HCT116 (cell line): ENCODE data around the gene OXGR1. TPM values are rescaled to one million over a fixed set of nuclear protein-coding genes. Genes with fewer than 3 reads are reported as not detected.
A peak's percentile ranks its signal among the peaks of the same experiment; 100 is the strongest.

ENCODE experiments used
- ATAC-seq: fragments of 200-7000 bp; cut with Tn5 transposase; 2 replicates; pipeline ENCODE4 v1.9.1; 2020; ENCODE audit warnings: mild to moderate bottlenecking, moderate library complexity
- BruUV-seq: library from RNA; stranded (reverse); fragments of 400-500 nt; replicated peaks from 2 replicates; lab custom pipeline; 2021; lab: Mats Ljungman, UMichigan
- CTCF ChIA-PET: fragments of 300-600 bp; sonication (Branson Sonifier 250); formaldehyde crosslinking; loops from one replicate; lab custom pipeline; 2021; ENCODE audit warnings: antibody characterized with exemption; lab: Charles Lee
- POLR2A ChIA-PET: fragments of 300-600, 350-600 bp; sonication (Branson Sonifier 250); formaldehyde crosslinking; loops from one replicate; lab custom pipeline; 2021; ENCODE audit warnings: antibody characterized with exemption; lab: Charles Lee
- RAD21 ChIA-PET, 2 experiments: fragments of 300-600 bp; sonication (Branson Sonifier 250); formaldehyde crosslinking; loops; one replicate each; lab custom pipeline; 2023; ENCODE audit warnings: low total read pairs in 2 of 2; ENCODE audit not compliant: uncharacterized antibody in 2 of 2, unreplicated experiment in 2 of 2, low non-redundant PET in 1 of 2; lab: Charles Lee
- DNase-seq: peaks from one replicate; pipeline ENCODE4 v3.0.0-alpha.2; 2010; ENCODE audit warnings: low read depth, low spot score
- H2AFZ ChIP-seq: fragments of 200-600 bp; shearing (Covaris generic), sonication (generic); 2 replicates; pipeline ENCODE4 v1.6.1; 2017; ENCODE audit warnings: low read depth, mixed run types, mixed read lengths, antibody characterized with exemption, low read length; ENCODE audit not compliant: poor library complexity, severe bottlenecking
- H3K27ac ChIP-seq: 2 replicates; pipeline ENCODE4 v1.5.1; 2012; ENCODE audit warnings: low read depth, low read length
- H3K27me3 ChIP-seq: fragments of 200-600 bp; sonication (generic); 2 replicates; pipeline ENCODE4 v1.6.1; 2016; ENCODE audit warnings: mixed run types, low read length, mixed read lengths; ENCODE audit not compliant: insufficient read depth
- H3K36me3 ChIP-seq, 2 experiments: fragments of 200-500 bp in 1 of 2; fragments of 200-600 bp in 1 of 2; sonication (Bioruptor generic) in 1 of 2; sonication (generic) in 1 of 2; 2 replicates each; pipeline versions ENCODE4 v1.5.1 to v1.6.1; 2014 to 2016; ENCODE audit warnings: low read length in 2 of 2, inconsistent platforms in 1 of 2, mixed read lengths in 1 of 2, mixed run types in 1 of 2; ENCODE audit not compliant: insufficient read depth in 2 of 2, control insufficient read depth in 1 of 2
- H3K4me1 ChIP-seq, 2 experiments: fragments of 200-600 bp in 1 of 2; sonication (generic) in 1 of 2; 2 replicates each; pipeline versions ENCODE4 v1.5.1 to v1.6.1; 2012 to 2017; ENCODE audit warnings: low read length in 2 of 2, inconsistent platforms in 1 of 2, mild to moderate bottlenecking in 1 of 2, mixed read lengths in 1 of 2, mixed run types in 1 of 2, moderate library complexity in 1 of 2; ENCODE audit not compliant: insufficient read depth in 2 of 2, control insufficient read depth in 1 of 2
- H3K4me2 ChIP-seq: fragments of 200-600 bp; sonication (generic); 2 replicates; pipeline ENCODE4 v1.6.1; 2017; ENCODE audit warnings: mixed run types, low read length, mixed read lengths
- H3K4me3 ChIP-seq, 2 experiments: fragments of 200-600 bp in 1 of 2; sonication (generic) in 1 of 2; replicated peaks in 1 of 2; 2 replicates each; pipeline ENCODE4 v1.5.1; 2011 to 2016; ENCODE audit warnings: low read length in 2 of 2, control low read depth in 1 of 2, low read depth in 1 of 2, mild to moderate bottlenecking in 1 of 2, mixed read lengths in 1 of 2, mixed run types in 1 of 2
- H3K79me2 ChIP-seq: fragments of 200-600 bp; sonication (generic); 2 replicates; pipeline ENCODE4 v1.6.1; 2017; ENCODE audit warnings: mild to moderate bottlenecking, mixed run types, low read length, moderate library complexity, mixed read lengths; ENCODE audit not compliant: insufficient read depth
- H3K9ac ChIP-seq: fragments of 200-600 bp; sonication (generic); 2 replicates; pipeline ENCODE4 v1.6.1; 2016; ENCODE audit warnings: low read length, mixed read lengths
- H3K9me2 ChIP-seq: fragments of 200-600 bp; sonication (generic), shearing (Covaris generic); 2 replicates; pipeline ENCODE4 v1.6.1; 2017; ENCODE audit warnings: mixed run types, mild to moderate bottlenecking, moderate library complexity; ENCODE audit not compliant: insufficient read depth
- H3K9me3 ChIP-seq, 2 experiments: fragments of 200-500 bp in 1 of 2; fragments of 200-600 bp in 1 of 2; sonication (Bioruptor generic) in 1 of 2; sonication (generic) in 1 of 2; 2 replicates each; pipeline ENCODE4 v1.6.1; 2014 to 2017; ENCODE audit warnings: low read length in 2 of 2, mixed read lengths in 2 of 2, inconsistent platforms in 1 of 2, low read depth in 1 of 2, mild to moderate bottlenecking in 1 of 2, mixed run types in 1 of 2, moderate library complexity in 1 of 2; ENCODE audit not compliant: control insufficient read depth in 1 of 2, insufficient read depth in 1 of 2
- H4K20me1 ChIP-seq: fragments of 200-600 bp; sonication (generic), shearing (Covaris generic); 2 replicates; pipeline ENCODE4 v1.6.1; 2017; ENCODE audit warnings: mixed run types, mild to moderate bottlenecking, moderate library complexity; ENCODE audit not compliant: insufficient read depth
- ATF3 ChIP-seq: IDR thresholded peaks from 2 replicates; pipeline ENCODE4 v1.6.1; 2012
- CEBPB ChIP-seq: IDR thresholded peaks from 2 replicates; pipeline ENCODE4 v1.6.1; 2012; ENCODE audit warnings: low read depth
- CTCF ChIP-seq, 3 experiments: fragments of 200-600 bp in 1 of 3; sonication (generic) in 1 of 3; IDR thresholded peaks in 2 of 3; conservative IDR thresholded peaks in 1 of 3; 2 replicates each; pipeline ENCODE4 v1.5.1; 2012 to 2017; ENCODE audit warnings: low read depth in 2 of 3, low read length in 2 of 3, antibody characterized with exemption in 1 of 3, borderline replicate concordance in 1 of 3, control low read depth in 1 of 3, mild to moderate bottlenecking in 1 of 3, mixed read lengths in 1 of 3, mixed run types in 1 of 3, moderate library complexity in 1 of 3; ENCODE audit not compliant: insufficient read depth in 1 of 3
- POLR2AphosphoS5 ChIP-seq: IDR thresholded peaks from 2 replicates; pipeline ENCODE4 v1.6.1; 2011; ENCODE audit warnings: mild to moderate bottlenecking, low read depth, low read length, moderate library complexity
- RAD21 ChIP-seq: IDR thresholded peaks from 2 replicates; pipeline ENCODE4 v1.6.1; 2012; ENCODE audit warnings: low read depth, mild to moderate bottlenecking
- ZBTB33 ChIP-seq: IDR thresholded peaks from 2 replicates; pipeline ENCODE4 v1.6.1; 2011; ENCODE audit warnings: mild to moderate bottlenecking, low read length, moderate library complexity; ENCODE audit not compliant: insufficient replicate concordance; ENCODE audit errors: extremely low read depth
- ZNF274 ChIP-seq: fragments of 200-500 bp; sonication (Bioruptor generic); IDR thresholded peaks from 2 replicates; pipeline ENCODE4 v1.6.1; 2014; ENCODE audit warnings: mild to moderate bottlenecking, low read depth, low read length, inconsistent platforms
- intact Hi-C: fragments of 100-400 bp; cut with micrococcal nuclease; formaldehyde crosslinking; loops from 2 replicates; pipeline ENCODE4 v1.10.0; 2022
- total RNA-seq: library from RNA; stranded (reverse); gene quantifications from one replicate; pipeline ENCODE4 v1.2.1, GENCODE V29; 2021; ENCODE audit not compliant: unreplicated experiment

The OXGR1 gene
- total RNA-seq, 1 experiment from 2014 or later: not detected

GRCh38 chr13:96968027-96968426 is 26.2 kb downstream of the OXGR1 start (continued):
- TF ChIP-seq ZBTB33 (no peak), ZNF274 (no peak)

- H3K4me3 ChIP-seq: peak overlapping the region; percentile 18 to 47
- no TSS peak for BruUV-seq
- peak overlapping the region; percentile 83 for H2AFZ ChIP-seq
- H3K9me3 ChIP-seq: no peaks in the 10 kb centered on the region
- TF ChIP-seq CEBPB: no peak
- TF ChIP-seq POLR2AphosphoS5: 0 out of 2 replicates have a peak, but pooled peaks have one; percentile 4
- TF ChIP-seq CTCF (IDR thresholded peaks at IDR 0.05 in 2 of 3, conservative IDR thresholded peaks at IDR 0.05 in 1 of 3; ENCODE audit: borderline replicate concordance in 1 of 3, insufficient read depth in 1 of 3, low read depth in 2 of 3, low read length in 2 of 3): peak; percentile 47 to 55 (median 50); a peak in 5 of 6 replicates
- TF ChIP-seq RAD21: peak; percentile 66
- no peak for TF ChIP-seq ATF3
- TF ChIP-seq, all 23 proteins: peak for 3
- Histone ChIP-seq H3K27ac (no peak overlapping the region), H3K4me1 (peaks cover 2 to 9% of the 10 kb centered on the region in 2 experiments; a peak in 2 of 4 replicates), H3K9ac (no peak overlapping the region), H3K79me2 (no peaks in the 10 kb centered on the region), H3K4me2 (peak overlapping the region; percentile 73), H3K9me2 (no peaks in the 10 kb centered on the region), H4K20me1 (no peaks in the 10 kb centered on the region), H3K27me3 (no peaks in the 10 kb centered on the region), H3K36me3 (no peaks in the 10 kb centered on the region)
- intact Hi-C loops: loop anchor here (2.0 to 10.0 kb wide), 4 partner anchors 946 to 1562 kb away; no protein-coding TSS in a partner anchor
- peak; percentile 59 for DNase-seq
- ATAC-seq: peak; percentile 90
- ChIA-PET RAD21 (interaction anchor here (0.6 to 1.7 kb wide), 20 partner anchors 10 to 1778 kb away, joined by 3 to 10 read pairs (median 4); no protein-coding TSS in a partner anchor), POLR2A (interaction anchor here (0.6 to 1.5 kb wide), 8 partner anchors 9 to 914 kb away, joined by 3 to 6 read pairs (median 4); partner anchors contain the start of gene UGGT2), CTCF (interaction anchor here (0.6 to 2.8 kb wide), 43 partner anchors 9 to 1778 kb away, joined by 3 to 37 read pairs (median 4); partner anchors contain the start of gene UGGT2)
These were observed 27.0 kb downstream of the OXGR1 start for GRCh38 chr13:96967248-96967745.
